COLO668 (cell line): ENCODE measurements around the gene BRD7.

Source experiments
- DNase-seq: peaks from one replicate; lab custom pipeline; 2025; ENCODE audit not compliant: unreplicated experiment; lab: John Stamatoyannopoulos, UW

Gene BRD7

GRCh38 chr16:50304467-50305440 is 64.0 kb downstream of the BRD7 start:
- DNase-seq: no peak

- no peak for DNase-seq
These were observed 65.0 kb downstream of the BRD7 start for GRCh38 chr16:50303605-50304466.

GRCh38 chr16:50303041-50303604 is 65.7 kb downstream of the BRD7 start:
- DNase-seq: no peak

- no peak for DNase-seq
These were observed 66.2 kb downstream of the BRD7 start for GRCh38 chr16:50302472-50303005.

GRCh38 chr16:50301626-50302471 is 66.9 kb downstream of the BRD7 start:
- no peak for DNase-seq

GRCh38 chr16:50300942-50301625 is 67.7 kb downstream of the BRD7 start:
- DNase-seq: no peak

GRCh38 chr16:50299508-50300105 is 69.2 kb downstream of the BRD7 start:
- no peak for DNase-seq

GRCh38 chr16:50298591-50299507 is 69.9 kb downstream of the BRD7 start:
- no peak for DNase-seq

- no peak for DNase-seq
These were observed 70.7 kb downstream of the BRD7 start for GRCh38 chr16:50298075-50298460.

GRCh38 chr16:50297301-50298074 is 71.3 kb downstream of the BRD7 start:
- peak; percentile 61 for DNase-seq

- no peak for DNase-seq
These were observed 72.0 kb downstream of the BRD7 start for GRCh38 chr16:50296807-50297206.

- DNase-seq: no peak
These were observed 73.2 kb downstream of the BRD7 start for GRCh38 chr16:50295541-50296132.

- no peak for DNase-seq
These were observed 73.8 kb downstream of the BRD7 start for GRCh38 chr16:50294955-50295354.

GRCh38 chr16:50293994-50294855 is 74.6 kb downstream of the BRD7 start:
- DNase-seq: no peak

- no peak for DNase-seq
These were observed 75.6 kb downstream of the BRD7 start for GRCh38 chr16:50293041-50293783.

GRCh38 chr16:50292566-50292948 is 76.2 kb downstream of the BRD7 start:
- no peak for DNase-seq
